Hippocampal formation (tissue), 2 donors: ENCODE results near the gene SMC6.

Source experiments
- DNase-seq, 2 donors: peaks; one replicate each; lab custom pipeline; 2025; lab: John Stamatoyannopoulos, UW

SMC6 gene

GRCh38 chr2:17765398-17765797, 11.8 kb upstream of the SMC6 start:
- DNase-seq = no peak

GRCh38 chr2:17763641-17764333, 10.2 kb upstream of the SMC6 start:
- DNase-seq = no peak

DNA sequence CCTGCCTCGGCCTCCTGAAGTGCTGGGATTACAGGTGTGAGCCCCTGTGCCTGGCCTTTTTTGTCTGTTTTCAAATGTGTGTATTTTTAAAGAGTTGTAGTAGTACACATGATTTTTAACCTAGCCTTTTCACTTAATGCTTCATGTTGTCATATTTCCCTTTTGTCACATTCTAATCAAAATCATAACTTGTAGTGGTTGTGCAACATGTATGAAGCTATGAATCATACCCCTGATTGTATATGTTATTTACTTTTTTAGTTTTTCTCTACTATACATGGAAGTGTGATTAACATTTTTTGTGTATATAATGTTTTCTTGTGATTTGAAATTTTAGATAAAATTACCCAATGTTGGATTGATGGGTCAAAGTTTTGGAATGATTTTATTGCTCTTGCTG, 8.8 kb upstream of the SMC6 start:
- no peak for DNase-seq

DNA sequence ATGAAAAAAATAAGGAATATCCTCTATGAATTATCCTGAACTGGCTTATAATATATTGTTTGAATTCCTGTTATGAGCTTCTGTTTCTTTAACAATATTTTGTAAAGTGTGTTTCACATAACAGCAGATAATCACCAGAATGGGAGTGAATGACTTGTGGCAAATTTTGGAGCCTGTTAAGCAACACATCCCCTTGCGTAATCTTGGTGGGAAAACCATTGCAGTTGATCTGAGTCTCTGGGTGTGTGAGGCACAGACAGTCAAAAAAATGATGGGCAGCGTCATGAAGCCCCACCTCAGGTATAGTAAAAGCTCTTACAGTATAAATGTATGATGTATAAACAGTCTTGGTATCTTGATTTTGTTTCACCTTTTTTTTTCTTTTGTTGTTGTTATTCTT, 6.2 kb upstream of the SMC6 start:
- DNase-seq = no peak

GRCh38 chr2:17758118-17758517, 4.5 kb upstream of the SMC6 start:
- no peak for DNase-seq

DNA sequence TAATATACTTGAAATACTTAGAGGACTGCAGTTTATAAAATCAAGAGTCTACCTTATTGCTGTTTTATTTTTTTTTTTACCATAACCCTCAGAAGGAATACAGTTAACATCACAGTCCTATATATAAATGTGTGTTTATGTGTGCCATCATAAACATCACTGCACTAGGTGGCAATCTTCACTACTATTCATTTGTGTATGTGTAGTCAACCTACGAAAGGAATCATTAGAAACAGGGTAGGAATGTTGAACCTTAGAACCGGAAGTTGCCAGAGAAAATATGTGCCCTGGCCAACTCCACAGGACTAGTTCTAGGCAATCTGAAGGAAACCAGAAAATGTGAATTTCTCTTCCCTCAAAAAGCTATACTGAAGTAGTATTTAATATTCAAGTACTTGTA, 3.7 kb upstream of the SMC6 start:
- no peak for DNase-seq

GRCh38 chr2:17756668-17757067, 3.1 kb upstream of the SMC6 start:
- no peak for DNase-seq

DNA sequence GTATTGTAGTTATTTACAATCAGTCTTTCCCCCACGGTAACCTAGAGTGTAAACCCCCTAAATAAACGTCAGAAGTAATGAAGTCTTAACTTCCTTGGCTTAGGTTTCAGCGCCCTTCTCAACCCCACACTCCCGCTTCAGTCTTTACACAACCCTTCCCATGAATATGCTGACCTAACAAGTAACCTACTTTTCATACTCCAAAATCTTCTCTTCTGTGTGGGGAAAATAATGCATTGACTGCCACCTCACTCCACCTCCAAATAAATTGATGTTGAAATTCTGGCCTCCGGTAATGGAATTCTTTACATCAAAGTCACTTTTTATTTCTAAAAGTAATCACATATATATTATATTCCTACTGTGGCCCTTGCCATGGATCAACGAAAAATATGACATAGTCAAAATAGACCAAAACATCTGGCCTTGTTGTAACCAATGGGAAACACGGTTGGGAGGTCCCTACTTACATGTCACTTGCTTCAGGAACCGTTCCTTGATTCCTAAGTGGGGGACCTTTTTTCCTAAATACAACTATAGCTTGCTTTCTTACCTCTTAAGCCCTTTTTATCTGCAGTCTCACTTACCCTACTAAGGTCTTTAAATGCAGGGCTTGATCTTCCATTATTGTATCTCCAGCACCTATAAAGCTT, 1.3 kb upstream of the SMC6 start:
- DNase-seq = no peak

DNA sequence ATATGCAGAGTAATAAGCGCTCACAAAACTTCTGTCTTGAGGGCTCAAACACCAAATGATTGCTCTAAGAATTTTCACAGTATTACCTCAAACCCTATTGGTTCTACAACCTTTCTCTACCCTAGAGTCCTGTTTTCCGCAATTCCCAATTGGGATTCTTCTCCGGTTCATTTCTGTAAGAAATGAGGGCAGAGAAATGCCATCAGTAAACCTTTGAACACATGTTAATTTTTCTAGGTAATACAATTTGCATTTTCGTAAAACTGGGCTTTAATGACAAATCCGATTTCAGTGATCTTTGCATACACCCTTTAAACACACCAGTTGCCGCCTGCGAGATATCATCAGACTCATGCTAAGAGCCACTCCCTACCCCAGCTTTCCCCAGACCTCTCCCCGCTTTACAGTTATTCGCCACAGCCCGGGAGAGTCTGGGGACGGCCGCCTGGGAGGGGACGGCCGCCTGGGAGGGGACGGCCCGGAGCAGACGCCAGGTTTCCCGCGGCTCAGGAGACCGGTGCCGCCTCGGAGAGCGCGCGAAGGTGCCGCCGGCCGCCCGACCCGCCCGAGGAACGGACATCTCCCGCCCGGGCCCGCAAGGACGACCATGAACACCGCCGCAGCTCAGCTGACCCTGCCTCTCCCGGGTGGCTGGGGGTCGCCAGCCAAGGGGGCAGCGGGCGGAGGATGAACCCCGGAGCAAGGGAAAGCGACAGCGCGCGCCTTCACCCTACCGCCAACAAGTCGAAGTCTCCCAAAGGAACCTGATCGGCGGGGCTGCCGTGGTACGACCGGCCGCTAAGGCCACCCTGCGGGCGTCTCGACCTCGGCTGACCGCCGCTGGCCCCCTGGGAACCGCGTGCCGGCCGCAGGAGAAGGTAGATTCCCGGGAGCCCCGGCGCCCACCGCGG, 463 bp downstream of the SMC6 start:
- DNase-seq = no peak

GRCh38 chr2:17752246-17752645, 1.4 kb downstream of the SMC6 start:
- no peak for DNase-seq

- DNase-seq = no peak
Measured at GRCh38 chr2:17749753-17750438, 3.7 kb downstream of the SMC6 start.

GRCh38 chr2:17748745-17749144, 4.9 kb downstream of the SMC6 start:
- DNase-seq = no peak

DNA sequence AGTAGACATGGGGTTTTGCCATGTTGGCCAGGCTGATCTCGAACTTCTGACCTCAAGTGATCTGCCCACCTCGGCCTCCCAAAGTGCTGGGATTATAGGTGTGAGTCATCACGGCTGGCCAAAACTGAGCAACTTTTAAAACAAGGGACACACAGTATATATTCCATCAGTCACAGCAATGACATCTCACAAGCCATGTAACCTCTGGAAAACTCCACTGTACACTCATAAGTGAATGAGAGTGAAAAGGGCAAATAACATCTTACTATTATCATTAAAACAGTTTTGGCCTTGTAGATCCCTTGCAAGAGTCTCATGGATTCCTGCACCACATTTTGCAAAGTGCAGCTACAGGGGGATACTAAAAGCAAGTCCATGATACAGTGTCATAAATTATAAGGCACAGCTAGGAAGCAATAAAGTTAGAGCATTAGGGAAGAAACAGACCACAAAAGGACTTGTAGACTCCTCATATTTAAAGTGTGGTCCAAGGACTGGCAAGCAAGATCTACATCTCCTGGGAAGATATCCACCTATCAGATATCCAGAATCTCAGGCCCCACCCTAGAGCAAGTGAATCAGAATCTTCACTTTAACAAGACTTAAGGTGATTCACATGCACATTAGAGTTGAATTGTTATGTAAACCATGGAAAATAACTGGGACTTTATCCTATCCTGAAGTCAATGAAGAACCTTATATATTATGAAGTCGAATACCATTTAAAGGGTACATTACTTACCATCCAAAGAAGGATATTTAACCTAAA, 5.7 kb downstream of the SMC6 start:
- DNase-seq = no peak

DNA sequence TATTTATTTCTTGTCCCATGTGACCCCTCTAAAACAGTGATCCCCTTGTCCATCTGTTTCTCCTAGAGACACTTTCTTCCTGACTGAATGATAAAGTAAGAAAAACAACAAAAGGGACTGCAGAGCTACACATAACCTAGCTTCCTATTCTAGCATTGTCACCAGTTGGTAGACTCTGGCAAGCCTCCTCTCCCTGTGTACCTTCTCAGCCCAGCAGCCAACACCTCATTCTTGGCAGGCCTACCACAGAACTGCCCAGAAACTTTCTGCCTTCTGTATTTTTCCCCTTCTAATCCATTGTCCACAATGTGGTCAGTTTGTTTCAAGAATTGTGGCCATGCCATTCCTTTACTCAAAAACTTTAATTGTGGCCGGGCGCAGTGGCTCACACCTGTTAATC, 13.4 kb downstream of the SMC6 start:
- DNase-seq = no peak

DNA sequence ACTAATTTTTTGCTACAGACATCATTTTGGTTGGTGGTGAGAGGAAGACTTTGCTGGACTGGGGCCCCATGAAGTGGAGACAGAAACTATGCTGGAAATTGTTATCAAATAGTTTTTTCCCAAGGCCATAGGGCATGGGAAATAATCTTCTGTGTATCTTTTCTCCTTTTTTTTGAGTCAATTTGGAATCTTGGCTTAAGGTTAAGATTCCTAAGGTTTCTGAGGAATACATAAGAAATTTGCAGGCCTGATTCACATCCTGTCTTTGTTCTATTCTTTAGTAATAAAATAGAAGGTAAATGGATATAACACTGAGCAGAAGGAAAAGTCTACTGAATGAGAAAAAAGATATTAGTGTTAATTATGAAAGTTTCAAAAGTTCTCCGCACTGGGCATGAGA, 16.6 kb downstream of the SMC6 start:
- DNase-seq = no peak

DNA sequence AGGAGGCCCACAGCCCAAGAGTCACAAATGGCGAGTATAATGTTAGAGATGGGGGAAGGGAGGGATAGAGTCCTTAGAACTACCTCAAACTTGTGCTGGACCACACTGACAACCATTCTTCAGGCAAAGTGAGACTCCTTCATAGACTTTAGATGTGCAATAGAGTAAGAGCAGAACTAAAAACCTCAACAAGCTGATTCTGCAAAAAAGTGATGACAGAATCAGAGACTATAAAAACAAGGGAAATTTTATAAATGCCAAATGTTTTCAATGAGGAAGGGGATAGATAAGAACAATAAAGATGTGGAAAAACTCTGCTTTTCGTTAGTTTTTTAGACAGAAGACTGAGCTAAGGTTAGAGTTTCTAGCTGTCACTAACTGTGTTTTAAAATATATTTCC, 17.7 kb downstream of the SMC6 start:
- no peak for DNase-seq

DNA sequence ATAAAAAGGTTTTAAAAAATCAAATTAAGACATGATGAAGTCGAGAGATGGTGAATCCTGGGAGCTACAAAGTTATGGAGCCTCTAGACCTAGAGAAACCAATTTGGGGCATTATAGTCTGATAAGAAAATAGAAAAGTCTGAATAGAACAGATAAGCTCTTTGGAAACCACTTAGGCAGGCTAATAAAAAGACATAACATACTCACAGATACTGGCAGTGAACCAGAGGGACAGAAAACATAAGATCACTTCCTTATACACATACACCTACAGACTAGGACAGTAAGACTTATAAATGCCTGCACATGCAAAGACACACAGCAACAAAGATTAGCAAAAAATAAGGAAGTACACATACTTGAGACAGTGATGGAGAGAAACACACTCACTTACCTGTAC, 20.0 kb downstream of the SMC6 start:
- no peak for DNase-seq

GRCh38 chr2:17729880-17730279, 23.7 kb downstream of the SMC6 start:
- no peak for DNase-seq

- DNase-seq = no peak
Measured at GRCh38 chr2:17728210-17728609, 25.4 kb downstream of the SMC6 start.

- peak in 1 of 2 donors; percentile 53 for DNase-seq
Measured at GRCh38 chr2:17719562-17720371, 33.8 kb downstream of the SMC6 start.

DNA sequence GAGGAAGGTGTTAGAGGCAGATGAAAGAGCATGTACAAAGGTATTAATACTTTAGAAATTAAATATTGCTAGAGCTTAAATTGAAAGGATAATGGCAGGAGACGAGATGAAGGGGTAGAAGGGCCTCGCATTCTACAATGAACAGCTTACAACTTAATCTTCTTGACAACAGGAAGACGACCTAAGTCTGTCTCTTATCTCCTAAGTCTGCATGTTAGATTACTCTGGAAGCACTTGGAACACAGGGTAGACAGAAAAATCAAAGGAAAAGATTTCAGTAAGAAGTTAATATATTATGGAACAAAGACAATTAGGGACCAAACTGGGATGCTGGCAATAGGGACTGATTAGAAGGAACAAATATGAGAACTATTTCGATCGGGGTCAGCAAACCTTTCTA, 34.9 kb downstream of the SMC6 start:
- no peak for DNase-seq
